ENCODE measurements around the gene SCAMP2. TPM values are rescaled to one million over a fixed set of nuclear protein-coding genes. Genes with fewer than 3 reads are reported as not detected.

The SCAMP2 gene
- total RNA-seq, 1 experiment from 2014 or later = 38.0 TPM

- TF ChIP-seq, protein P1, sequence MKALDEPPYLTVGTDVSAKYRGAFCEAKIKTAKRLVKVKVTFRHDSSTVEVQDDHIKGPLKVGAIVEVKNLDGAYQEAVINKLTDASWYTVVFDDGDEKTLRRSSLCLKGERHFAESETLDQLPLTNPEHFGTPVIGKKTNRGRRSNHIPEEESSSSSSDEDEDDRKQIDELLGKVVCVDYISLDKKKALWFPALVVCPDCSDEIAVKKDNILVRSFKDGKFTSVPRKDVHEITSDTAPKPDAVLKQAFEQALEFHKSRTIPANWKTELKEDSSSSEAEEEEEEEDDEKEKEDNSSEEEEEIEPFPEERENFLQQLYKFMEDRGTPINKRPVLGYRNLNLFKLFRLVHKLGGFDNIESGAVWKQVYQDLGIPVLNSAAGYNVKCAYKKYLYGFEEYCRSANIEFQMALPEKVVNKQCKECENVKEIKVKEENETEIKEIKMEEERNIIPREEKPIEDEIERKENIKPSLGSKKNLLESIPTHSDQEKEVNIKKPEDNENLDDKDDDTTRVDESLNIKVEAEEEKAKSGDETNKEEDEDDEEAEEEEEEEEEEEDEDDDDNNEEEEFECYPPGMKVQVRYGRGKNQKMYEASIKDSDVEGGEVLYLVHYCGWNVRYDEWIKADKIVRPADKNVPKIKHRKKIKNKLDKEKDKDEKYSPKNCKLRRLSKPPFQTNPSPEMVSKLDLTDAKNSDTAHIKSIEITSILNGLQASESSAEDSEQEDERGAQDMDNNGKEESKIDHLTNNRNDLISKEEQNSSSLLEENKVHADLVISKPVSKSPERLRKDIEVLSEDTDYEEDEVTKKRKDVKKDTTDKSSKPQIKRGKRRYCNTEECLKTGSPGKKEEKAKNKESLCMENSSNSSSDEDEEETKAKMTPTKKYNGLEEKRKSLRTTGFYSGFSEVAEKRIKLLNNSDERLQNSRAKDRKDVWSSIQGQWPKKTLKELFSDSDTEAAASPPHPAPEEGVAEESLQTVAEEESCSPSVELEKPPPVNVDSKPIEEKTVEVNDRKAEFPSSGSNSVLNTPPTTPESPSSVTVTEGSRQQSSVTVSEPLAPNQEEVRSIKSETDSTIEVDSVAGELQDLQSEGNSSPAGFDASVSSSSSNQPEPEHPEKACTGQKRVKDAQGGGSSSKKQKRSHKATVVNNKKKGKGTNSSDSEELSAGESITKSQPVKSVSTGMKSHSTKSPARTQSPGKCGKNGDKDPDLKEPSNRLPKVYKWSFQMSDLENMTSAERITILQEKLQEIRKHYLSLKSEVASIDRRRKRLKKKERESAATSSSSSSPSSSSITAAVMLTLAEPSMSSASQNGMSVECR (CRISPR knock-in tag; IDR thresholded peaks at IDR 0.05; ENCODE audit: borderline replicate concordance) = no peak
- TF ChIP-seq ZNF232 (CRISPR knock-in tag; IDR thresholded peaks at IDR 0.05) = no peak
Measured at GRCh38 chr15:74855857-74856256, 17.3 kb downstream of the SCAMP2 start (continued).

GRCh38 chr15:74854453-74855022 is 18.6 kb downstream of the SCAMP2 start:
- ChIA-PET CTCF (interaction anchor here (1.2 to 3.1 kb wide), 4 partner anchors 8 to 233 kb away, joined by 3 to 17 read pairs (median 10); partner anchors contain the start of gene ULK3), POLR2A (no interaction called here)
- TF ChIP-seq ZNF425 (CRISPR knock-in tag; conservative IDR thresholded peaks at IDR 0.05) (no peak), ZNF317 (CRISPR knock-in tag; IDR thresholded peaks at IDR 0.05; ENCODE audit: borderline replicate concordance, low read depth) (no peak), ZNF121 (CRISPR knock-in tag; IDR thresholded peaks at IDR 0.05) (no peak), FOXK1 (CRISPR knock-in tag; IDR thresholded peaks at IDR 0.05) (no peak)
- H3K4me1 Mint-ChIP-seq = no peaks in the 10 kb centered on the region
- no peak overlapping the region for H3K4me3 Mint-ChIP-seq
- ATAC-seq (no peak), DNase-seq (ENCODE audit: low spot score) (no peak)
- H3K36me3 Mint-ChIP-seq = peaks cover 12% of the 10 kb centered on the region
- H3K27me3 Mint-ChIP-seq (ENCODE audit: low read depth) = no peaks in the 10 kb centered on the region
- H3K27ac Mint-ChIP-seq = no peak overlapping the region
- H3K9me3 Mint-ChIP-seq = no peaks in the 10 kb centered on the region

DNA sequence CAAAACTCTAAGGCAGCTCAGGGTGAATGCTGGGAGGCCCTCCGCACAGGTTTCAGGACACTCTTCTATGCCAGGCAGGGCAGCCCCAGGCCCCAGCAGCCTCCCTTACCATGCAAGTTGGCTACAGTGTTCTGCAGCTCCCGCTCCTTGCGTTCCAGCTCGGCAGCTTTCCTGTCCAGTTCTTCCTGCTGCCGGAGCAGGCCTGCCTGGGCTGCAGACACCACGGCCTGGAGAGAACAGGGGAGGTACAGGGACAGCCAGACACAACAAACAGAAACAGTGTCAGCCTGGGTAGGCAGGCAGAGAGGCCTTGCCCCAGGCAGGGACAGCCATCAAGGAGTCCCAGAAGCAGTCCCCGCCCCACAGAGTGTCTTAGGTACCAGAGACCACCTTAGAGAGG is 21.2 kb downstream of the SCAMP2 start:
- DNase-seq (ENCODE audit: low spot score) (no peak), ATAC-seq (no peak)
- ChIA-PET POLR2A (no interaction called here), CTCF (interaction anchor here (1.8 kb wide), 1 partner anchor 50 kb away, joined by 6 read pairs; no protein-coding TSS in a partner anchor)
- no peaks in the 10 kb centered on the region for H3K9me3 Mint-ChIP-seq
- peaks cover 15% of the 10 kb centered on the region for H3K36me3 Mint-ChIP-seq
- TF ChIP-seq, protein P2, sequence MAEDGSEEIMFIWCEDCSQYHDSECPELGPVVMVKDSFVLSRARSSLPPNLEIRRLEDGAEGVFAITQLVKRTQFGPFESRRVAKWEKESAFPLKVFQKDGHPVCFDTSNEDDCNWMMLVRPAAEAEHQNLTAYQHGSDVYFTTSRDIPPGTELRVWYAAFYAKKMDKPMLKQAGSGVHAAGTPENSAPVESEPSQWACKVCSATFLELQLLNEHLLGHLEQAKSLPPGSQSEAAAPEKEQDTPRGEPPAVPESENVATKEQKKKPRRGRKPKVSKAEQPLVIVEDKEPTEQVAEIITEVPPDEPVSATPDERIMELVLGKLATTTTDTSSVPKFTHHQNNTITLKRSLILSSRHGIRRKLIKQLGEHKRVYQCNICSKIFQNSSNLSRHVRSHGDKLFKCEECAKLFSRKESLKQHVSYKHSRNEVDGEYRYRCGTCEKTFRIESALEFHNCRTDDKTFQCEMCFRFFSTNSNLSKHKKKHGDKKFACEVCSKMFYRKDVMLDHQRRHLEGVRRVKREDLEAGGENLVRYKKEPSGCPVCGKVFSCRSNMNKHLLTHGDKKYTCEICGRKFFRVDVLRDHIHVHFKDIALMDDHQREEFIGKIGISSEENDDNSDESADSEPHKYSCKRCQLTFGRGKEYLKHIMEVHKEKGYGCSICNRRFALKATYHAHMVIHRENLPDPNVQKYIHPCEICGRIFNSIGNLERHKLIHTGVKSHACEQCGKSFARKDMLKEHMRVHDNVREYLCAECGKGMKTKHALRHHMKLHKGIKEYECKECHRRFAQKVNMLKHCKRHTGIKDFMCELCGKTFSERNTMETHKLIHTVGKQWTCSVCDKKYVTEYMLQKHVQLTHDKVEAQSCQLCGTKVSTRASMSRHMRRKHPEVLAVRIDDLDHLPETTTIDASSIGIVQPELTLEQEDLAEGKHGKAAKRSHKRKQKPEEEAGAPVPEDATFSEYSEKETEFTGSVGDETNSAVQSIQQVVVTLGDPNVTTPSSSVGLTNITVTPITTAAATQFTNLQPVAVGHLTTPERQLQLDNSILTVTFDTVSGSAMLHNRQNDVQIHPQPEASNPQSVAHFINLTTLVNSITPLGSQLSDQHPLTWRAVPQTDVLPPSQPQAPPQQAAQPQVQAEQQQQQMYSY (CRISPR knock-in tag; IDR thresholded peaks at IDR 0.05) = no peak
- TF ChIP-seq JAZF1 (CRISPR knock-in tag; IDR thresholded peaks at IDR 0.05) (no peak), MLX (CRISPR knock-in tag; IDR thresholded peaks at IDR 0.05) (no peak)
- H3K27me3 Mint-ChIP-seq (ENCODE audit: low read depth) = no peaks in the 10 kb centered on the region
- no peak overlapping the region for H3K4me3 Mint-ChIP-seq
- H3K4me1 Mint-ChIP-seq = no peaks in the 10 kb centered on the region
- no peak overlapping the region for H3K27ac Mint-ChIP-seq

Data from WTC11 (cell line).